ENCODE results near the gene CCDC27.

CCDC27 gene

GRCh38 chr1:3752400-3752945 lies at the start of gene CCDC27:
Gene CCDC27 (plus strand): TSS chr1:3752450. CDS start chr1:3752482, 32 bp downstream.
- no peak for DNase-seq

- no peak for DNase-seq
Measured at GRCh38 chr1:3702528-3702927, 49.7 kb upstream of the CCDC27 start.

GRCh38 chr1:3702990-3703728 lies 49.1 kb upstream of the CCDC27 start:
- DNase-seq = no peak

GRCh38 chr1:3703786-3704371 lies 48.4 kb upstream of the CCDC27 start:
- no peak for DNase-seq

- DNase-seq = no peak
Measured at GRCh38 chr1:3705341-3705950, 46.8 kb upstream of the CCDC27 start.

- no peak for DNase-seq
Measured at GRCh38 chr1:3706651-3707297, 45.5 kb upstream of the CCDC27 start.

- DNase-seq = no peak
Measured at GRCh38 chr1:3707298-3707938, 44.8 kb upstream of the CCDC27 start.

GRCh38 chr1:3707939-3708328 lies 44.3 kb upstream of the CCDC27 start:
- no peak for DNase-seq

GRCh38 chr1:3708791-3709190 lies 43.5 kb upstream of the CCDC27 start:
- DNase-seq = no peak

GRCh38 chr1:3710251-3710650 lies 42.0 kb upstream of the CCDC27 start:
- no peak for DNase-seq

GRCh38 chr1:3711381-3711779 lies 40.9 kb upstream of the CCDC27 start:
- no peak for DNase-seq

- DNase-seq = no peak
Measured at GRCh38 chr1:3711780-3712451, 40.3 kb upstream of the CCDC27 start.

GRCh38 chr1:3712573-3713535 lies 39.4 kb upstream of the CCDC27 start:
- no peak for DNase-seq

GRCh38 chr1:3713840-3714239 lies 38.4 kb upstream of the CCDC27 start:
- no peak for DNase-seq

- no peak for DNase-seq
Measured at GRCh38 chr1:3714284-3714741, 37.9 kb upstream of the CCDC27 start.

- DNase-seq = no peak
Measured at GRCh38 chr1:3714814-3715213, 37.4 kb upstream of the CCDC27 start.

GRCh38 chr1:3716351-3716750 lies 35.9 kb upstream of the CCDC27 start:
- DNase-seq = no peak

GRCh38 chr1:3717041-3717714 lies 35.1 kb upstream of the CCDC27 start:
- no peak for DNase-seq

- no peak for DNase-seq
Measured at GRCh38 chr1:3717715-3718601, 34.3 kb upstream of the CCDC27 start.

All from NCI-H748 treated with DMSO at 0.1 percent for 48 hours (cell line).